ENCODE results near the gene MYO1H. TPM values are rescaled to one million over a fixed set of nuclear protein-coding genes. Genes with fewer than 3 reads are reported as not detected.
A peak's percentile ranks its signal among the peaks of the same experiment; 100 is the strongest.

The MYO1H gene
- total RNA-seq, 2 experiments from 2014 or later = not detected

- Mint-ChIP-seq H3K4me1 (ENCODE audit: low read depth) (peaks cover 5% of the 10 kb centered on the region), H3K9me3 (no peaks in the 10 kb centered on the region), H3K36me3 (ENCODE audit: low read depth) (peaks cover 32% of the 10 kb centered on the region), H3K27ac (no peak overlapping the region), H3K27me3 (ENCODE audit: low read depth) (no peaks in the 10 kb centered on the region), H3K4me3 (no peak overlapping the region)
- DNase-seq = no peak
- intact Hi-C loops (cut with micrococcal nuclease) = no loop called here
- CTCF ChIA-PET = no interaction called here
Measured at GRCh38 chr12:109455706-109456105, 108.0 kb downstream of the MYO1H start.

- H3K4me1 Mint-ChIP-seq (ENCODE audit: low read depth) = peaks cover 14% of the 10 kb centered on the region
- H3K27me3 Mint-ChIP-seq (ENCODE audit: low read depth) = no peaks in the 10 kb centered on the region
- H3K4me3 Mint-ChIP-seq = no peak overlapping the region
- intact Hi-C loops (cut with micrococcal nuclease) = no loop called here
- H3K9me3 Mint-ChIP-seq = no peaks in the 10 kb centered on the region
- CTCF ChIA-PET = interaction anchor here (1.1 kb wide), 1 partner anchor 25 kb away, joined by 6 read pairs; no protein-coding TSS in a partner anchor
- DNase-seq = no peak
- peak overlapping the region; percentile 11 for H3K27ac Mint-ChIP-seq
- H3K36me3 Mint-ChIP-seq (ENCODE audit: low read depth) = peaks cover 27% of the 10 kb centered on the region
Measured at GRCh38 chr12:109458086-109458485, 110.4 kb downstream of the MYO1H start.

- Mint-ChIP-seq H3K27me3 (ENCODE audit: low read depth) (no peaks in the 10 kb centered on the region), H3K36me3 (ENCODE audit: low read depth) (peaks cover 23% of the 10 kb centered on the region), H3K27ac (no peak overlapping the region), H3K4me1 (ENCODE audit: low read depth) (peaks cover 21% of the 10 kb centered on the region), H3K4me3 (no peak overlapping the region), H3K9me3 (no peaks in the 10 kb centered on the region)
- DNase-seq = no peak
- intact Hi-C loops (cut with micrococcal nuclease) = no loop called here
- CTCF ChIA-PET = no interaction called here
Measured at GRCh38 chr12:109458771-109459208, 111.1 kb downstream of the MYO1H start.

DNA sequence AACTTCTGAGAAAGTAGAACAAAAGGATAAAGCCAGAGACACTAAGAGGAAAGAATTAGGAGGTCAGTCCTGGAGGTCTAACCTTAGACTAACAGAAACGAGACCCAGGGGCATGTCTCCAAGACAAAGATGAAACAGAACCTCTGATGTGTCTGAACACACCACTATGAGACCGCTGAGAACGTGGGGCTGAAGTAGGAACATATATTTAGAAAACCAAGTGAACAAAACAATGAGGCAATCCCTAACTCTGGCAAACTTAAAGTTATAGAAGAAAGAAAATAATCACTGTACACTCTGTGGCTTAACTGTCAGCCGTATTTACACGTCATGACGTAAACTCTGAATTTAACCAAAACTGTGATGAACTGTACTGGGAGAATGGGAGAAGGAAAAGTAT is 111.5 kb downstream of the MYO1H start:
- intact Hi-C loops (cut with micrococcal nuclease) = no loop called here
- Mint-ChIP-seq H3K9me3 (no peaks in the 10 kb centered on the region), H3K4me1 (ENCODE audit: low read depth) (peaks cover 26% of the 10 kb centered on the region), H3K27me3 (ENCODE audit: low read depth) (no peaks in the 10 kb centered on the region), H3K27ac (no peak overlapping the region), H3K36me3 (ENCODE audit: low read depth) (peaks cover 21% of the 10 kb centered on the region), H3K4me3 (no peak overlapping the region)
- no peak for DNase-seq
- CTCF ChIA-PET = no interaction called here

GRCh38 chr12:109460538-109460937 is 112.8 kb downstream of the MYO1H start:
- H3K36me3 Mint-ChIP-seq (ENCODE audit: low read depth) = peaks cover 19% of the 10 kb centered on the region
- H3K4me1 Mint-ChIP-seq (ENCODE audit: low read depth) = peaks cover 36% of the 10 kb centered on the region
- H3K27me3 Mint-ChIP-seq (ENCODE audit: low read depth) = no peaks in the 10 kb centered on the region
- intact Hi-C loops (cut with micrococcal nuclease) = no loop called here
- H3K4me3 Mint-ChIP-seq = no peak overlapping the region
- CTCF ChIA-PET = no interaction called here
- no peak overlapping the region for H3K27ac Mint-ChIP-seq
- no peak for DNase-seq
- no peaks in the 10 kb centered on the region for H3K9me3 Mint-ChIP-seq

GRCh38 chr12:109461049-109461845 is 113.5 kb downstream of the MYO1H start:
- H3K4me1 Mint-ChIP-seq (ENCODE audit: low read depth) = peaks cover 38% of the 10 kb centered on the region
- no peak overlapping the region for H3K27ac Mint-ChIP-seq
- intact Hi-C loops (cut with micrococcal nuclease) = no loop called here
- no peak for DNase-seq
- no peak overlapping the region for H3K4me3 Mint-ChIP-seq
- H3K27me3 Mint-ChIP-seq (ENCODE audit: low read depth) = no peaks in the 10 kb centered on the region
- peaks cover 14% of the 10 kb centered on the region for H3K36me3 Mint-ChIP-seq (ENCODE audit: low read depth)
- CTCF ChIA-PET = interaction anchor here (2.7 kb wide), 1 partner anchor 29 kb away, joined by 12 read pairs; no protein-coding TSS in a partner anchor
- H3K9me3 Mint-ChIP-seq = no peaks in the 10 kb centered on the region

DNA sequence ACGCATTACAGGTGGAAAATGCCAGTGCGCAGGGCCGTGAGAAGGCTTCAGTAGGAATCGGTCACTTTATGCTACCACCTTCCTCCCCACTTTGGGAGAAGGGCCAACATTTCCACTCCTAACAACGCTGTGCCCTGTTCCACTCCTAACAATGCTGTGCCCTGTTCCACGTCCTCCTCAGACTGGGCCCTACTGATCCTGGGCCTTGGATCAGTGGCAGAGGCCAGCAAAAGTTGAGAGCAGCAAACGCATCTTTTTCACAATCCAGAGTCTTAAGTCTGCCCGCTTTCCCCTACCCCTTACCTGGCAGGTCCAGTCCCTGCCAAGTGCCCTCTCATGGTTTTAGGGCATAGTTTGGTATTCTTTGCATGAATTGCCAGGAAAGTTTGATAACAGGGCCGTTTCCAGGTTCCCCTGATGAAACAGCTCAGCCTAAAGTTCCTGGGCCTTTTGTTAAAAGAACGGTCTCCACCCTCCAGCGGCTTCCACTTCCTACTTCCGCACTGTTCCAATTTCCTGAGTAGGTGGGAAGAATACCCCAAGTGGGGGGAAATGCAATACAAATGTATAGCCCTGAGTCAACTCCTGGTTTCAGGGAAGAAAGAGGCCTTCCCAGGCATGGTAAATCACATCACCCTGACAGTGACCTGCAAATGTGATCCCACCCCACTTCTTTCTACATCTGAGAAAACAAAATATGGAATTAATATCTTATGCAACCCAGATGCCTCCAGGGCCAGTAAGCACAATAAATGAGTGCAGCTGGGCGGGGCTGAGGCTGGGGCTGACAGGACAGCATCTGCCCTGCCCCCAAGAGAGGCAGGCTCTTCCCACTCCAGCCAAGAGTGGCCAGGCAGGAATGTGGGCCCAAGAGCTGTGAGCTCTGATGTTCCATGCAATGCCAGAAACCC is 114.4 kb downstream of the MYO1H start:
- no peak overlapping the region for H3K4me3 Mint-ChIP-seq
- DNase-seq = no peak
- H3K9me3 Mint-ChIP-seq = no peaks in the 10 kb centered on the region
- H3K4me1 Mint-ChIP-seq (ENCODE audit: low read depth) = peaks cover 38% of the 10 kb centered on the region
- CTCF ChIA-PET = interaction anchor here (0.6 to 2.7 kb wide), 3 partner anchors 29 to 1564 kb away, joined by 3 to 12 read pairs (median 4); no protein-coding TSS in a partner anchor
- H3K27me3 Mint-ChIP-seq (ENCODE audit: low read depth) = no peaks in the 10 kb centered on the region
- intact Hi-C loops (cut with micrococcal nuclease) = no loop called here
- peaks cover 8% of the 10 kb centered on the region for H3K36me3 Mint-ChIP-seq (ENCODE audit: low read depth)
- no peak overlapping the region for H3K27ac Mint-ChIP-seq

DNA sequence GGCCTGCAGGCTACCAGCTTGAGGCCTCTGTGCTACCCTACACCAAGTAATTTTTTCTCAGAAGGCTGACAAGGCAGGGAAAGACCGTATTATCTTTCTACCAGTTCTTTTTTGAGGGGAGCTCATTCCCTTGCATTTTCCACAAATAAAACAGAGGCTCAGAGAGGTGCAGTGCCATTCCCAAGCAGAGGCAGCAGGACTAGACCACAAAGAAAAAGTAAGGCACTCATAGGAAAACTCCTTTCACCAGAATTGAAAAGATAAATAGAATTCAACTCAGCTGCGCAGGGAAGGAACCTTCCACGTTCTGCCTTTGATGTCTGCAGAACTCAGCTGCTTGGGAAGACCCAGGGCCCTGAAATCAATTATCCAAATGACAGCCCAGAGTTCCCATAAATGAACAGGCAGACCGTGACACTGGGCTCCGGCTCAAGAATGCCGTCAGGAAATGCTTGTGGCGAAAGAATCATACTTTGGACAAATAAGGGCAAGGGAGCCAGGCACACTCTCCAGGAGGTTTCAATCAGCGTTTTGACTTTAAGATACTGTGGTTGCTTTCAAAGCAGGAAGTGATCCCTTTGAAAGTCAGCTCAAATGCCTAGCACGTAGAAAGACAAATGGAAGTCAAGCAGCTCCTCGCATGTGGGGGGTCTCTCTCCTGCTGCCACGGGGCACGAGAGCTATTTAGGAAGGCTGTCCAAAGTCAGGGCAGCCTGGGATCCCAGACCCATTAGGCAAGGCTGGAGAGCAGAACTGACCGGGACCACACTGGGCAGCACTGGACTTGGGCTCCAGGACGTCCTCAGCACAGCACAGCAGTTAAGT is 115.4 kb downstream of the MYO1H start:
- no peaks in the 10 kb centered on the region for H3K9me3 Mint-ChIP-seq
- peaks cover 3% of the 10 kb centered on the region for H3K36me3 Mint-ChIP-seq (ENCODE audit: low read depth)
- CTCF ChIA-PET = interaction anchor here (0.8 to 2.7 kb wide), 2 partner anchors 30 to 35 kb away, joined by 4 to 12 read pairs; no protein-coding TSS in a partner anchor
- intact Hi-C loops (cut with micrococcal nuclease) = no loop called here
- no peak overlapping the region for H3K27ac Mint-ChIP-seq
- no peak overlapping the region for H3K4me3 Mint-ChIP-seq
- no peaks in the 10 kb centered on the region for H3K27me3 Mint-ChIP-seq (ENCODE audit: low read depth)
- no peak for DNase-seq
- H3K4me1 Mint-ChIP-seq (ENCODE audit: low read depth) = peaks cover 36% of the 10 kb centered on the region

GRCh38 chr12:109463756-109464155 is 116.1 kb downstream of the MYO1H start:
- Mint-ChIP-seq H3K4me3 (no peak overlapping the region), H3K9me3 (no peaks in the 10 kb centered on the region), H3K27ac (no peak overlapping the region), H3K27me3 (ENCODE audit: low read depth) (no peaks in the 10 kb centered on the region), H3K36me3 (ENCODE audit: low read depth) (peaks cover 2% of the 10 kb centered on the region), H3K4me1 (ENCODE audit: low read depth) (peaks cover 33% of the 10 kb centered on the region)
- CTCF ChIA-PET = interaction anchor here (2.7 kb wide), 1 partner anchor 31 kb away, joined by 12 read pairs; no protein-coding TSS in a partner anchor
- DNase-seq = no peak
- intact Hi-C loops (cut with micrococcal nuclease) = no loop called here

DNA sequence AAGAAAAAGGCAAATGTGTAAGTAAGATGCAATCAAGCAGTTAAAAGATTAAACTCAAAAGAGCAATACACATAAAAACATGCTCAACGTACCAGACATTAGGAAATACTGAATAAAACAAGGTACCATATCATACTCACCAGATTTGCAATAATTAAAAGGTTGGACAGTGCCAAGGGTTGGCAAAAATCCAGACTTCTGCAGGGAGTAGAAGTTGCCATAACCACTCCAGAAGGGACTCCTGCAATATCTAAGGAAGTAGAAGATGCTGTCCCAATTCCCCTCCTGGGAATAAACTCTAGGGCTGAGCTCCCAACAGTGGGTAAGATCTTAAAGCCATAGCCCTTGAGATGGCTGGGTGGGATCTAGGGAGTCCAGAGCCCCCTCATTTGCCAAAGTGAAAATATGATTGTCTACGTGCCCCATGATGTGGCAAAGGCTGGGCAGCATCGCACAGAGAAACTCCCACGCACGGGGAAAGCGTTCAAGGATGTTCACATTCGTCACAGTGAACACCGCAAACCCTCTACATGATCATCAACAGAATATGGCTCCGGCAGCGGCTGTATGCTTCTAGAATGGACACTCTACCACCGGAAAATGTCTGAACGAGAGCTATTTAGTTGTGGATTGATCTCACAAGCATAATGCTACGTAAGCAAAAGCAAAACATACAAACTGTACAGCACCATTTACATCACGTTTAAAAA is 117.1 kb downstream of the MYO1H start:
- no peaks in the 10 kb centered on the region for H3K9me3 Mint-ChIP-seq
- H3K36me3 Mint-ChIP-seq (ENCODE audit: low read depth) = peaks cover 5% of the 10 kb centered on the region
- H3K27ac Mint-ChIP-seq = no peak overlapping the region
- H3K27me3 Mint-ChIP-seq (ENCODE audit: low read depth) = no peaks in the 10 kb centered on the region
- CTCF ChIA-PET = no interaction called here
- peaks cover 33% of the 10 kb centered on the region for H3K4me1 Mint-ChIP-seq (ENCODE audit: low read depth)
- H3K4me3 Mint-ChIP-seq = no peak overlapping the region
- intact Hi-C loops (cut with micrococcal nuclease) = no loop called here
- no peak for DNase-seq

DNA sequence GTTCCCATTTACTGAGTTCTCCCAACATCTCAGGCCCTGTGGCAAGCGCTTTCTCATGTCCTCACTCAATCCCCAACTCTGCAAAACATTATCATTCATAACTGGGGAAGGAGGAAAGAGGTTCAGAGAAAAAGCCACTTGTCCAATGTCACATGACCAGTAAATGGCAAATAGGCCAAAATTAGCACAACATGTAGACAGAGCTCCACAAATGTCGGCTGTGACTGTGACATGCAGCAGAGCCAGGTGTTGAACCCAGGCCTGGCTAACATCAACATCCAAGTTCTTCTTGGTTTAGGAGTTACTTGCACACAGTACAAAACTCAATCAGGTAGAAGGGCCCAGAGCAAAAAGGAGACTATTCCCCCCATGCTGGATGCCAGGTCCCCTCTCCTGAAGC is 118.6 kb downstream of the MYO1H start:
- peaks cover 37% of the 10 kb centered on the region for H3K4me1 Mint-ChIP-seq (ENCODE audit: low read depth)

More for the DNA sequence above, 118.6 kb downstream of the MYO1H start:
- H3K4me3 Mint-ChIP-seq = no peak overlapping the region
- H3K27ac Mint-ChIP-seq = no peak overlapping the region
- DNase-seq = no peak
- intact Hi-C loops (cut with micrococcal nuclease) = no loop called here
- peaks cover 7% of the 10 kb centered on the region for H3K36me3 Mint-ChIP-seq (ENCODE audit: low read depth)
- H3K9me3 Mint-ChIP-seq = no peaks in the 10 kb centered on the region
- CTCF ChIA-PET = interaction anchor here (0.6 kb wide), 1 partner anchor 203 kb away, joined by 4 read pairs; no protein-coding TSS in a partner anchor
- H3K27me3 Mint-ChIP-seq (ENCODE audit: low read depth) = no peaks in the 10 kb centered on the region
